Right atrium auricular region (tissue), 2 donors: ENCODE measurements around the gene GPC6. TPM values are rescaled to one million over a fixed set of nuclear protein-coding genes. Genes with fewer than 3 reads are reported as not detected.

Experiments
- DNase-seq: peaks from one replicate; pipeline ENCODE4 v3.0.0-alpha.2; 2019; ENCODE audit warnings: low spot score
- H3K27ac ChIP-seq, 2 donors: fragments of 200-600 bp; sonication (generic); 1 replicate in 1 of 2; 2 replicates in 1 of 2; pipeline ENCODE4 v1.5.1; 2016 to 2019
- H3K27me3 ChIP-seq, 2 donors: fragments of 200-600 bp; sonication (generic); one replicate each; pipeline versions ENCODE4 v1.5.1 to v1.6.0; 2017 to 2019
- H3K36me3 ChIP-seq: fragments of 200-600 bp; sonication (generic); one replicate; pipeline ENCODE4 v1.5.1; 2016
- H3K4me1 ChIP-seq, 2 donors: fragments of 200-600 bp; sonication (generic); one replicate each; pipeline versions ENCODE4 v1.5.1 to v1.6.0; 2017 to 2019
- H3K4me3 ChIP-seq, 2 donors: fragments of 200-600 bp; sonication (generic); 1 replicate in 1 of 2; 2 replicates in 1 of 2; pipeline ENCODE4 v1.5.1; 2017 to 2019; ENCODE audit warnings: mild to moderate bottlenecking in 1 of 2, moderate library complexity in 1 of 2
- H3K9me3 ChIP-seq, 2 donors: fragments of 200-600 bp; sonication (generic); one replicate each; pipeline ENCODE4 v1.5.1; 2019
- total RNA-seq, 2 donors: library from RNA; depleted of rRNA; stranded (reverse); fragments of >200 nt; gene quantifications; one replicate each; pipeline ENCODE4 v1.1.0, GENCODE V29; 2016
- TF ChIP-seq, protein P1 (sequence below), 2 donors: fragments of 200-600 bp; sonication (generic); IDR thresholded peaks; one replicate each; pipeline ENCODE4 v1.5.1; 2019; ENCODE audit warnings: antibody characterized with exemption in 2 of 2

Gene GPC6
- total RNA-seq, 2 donors from 2014 or later: 1.3 to 3.8 TPM

DNA sequence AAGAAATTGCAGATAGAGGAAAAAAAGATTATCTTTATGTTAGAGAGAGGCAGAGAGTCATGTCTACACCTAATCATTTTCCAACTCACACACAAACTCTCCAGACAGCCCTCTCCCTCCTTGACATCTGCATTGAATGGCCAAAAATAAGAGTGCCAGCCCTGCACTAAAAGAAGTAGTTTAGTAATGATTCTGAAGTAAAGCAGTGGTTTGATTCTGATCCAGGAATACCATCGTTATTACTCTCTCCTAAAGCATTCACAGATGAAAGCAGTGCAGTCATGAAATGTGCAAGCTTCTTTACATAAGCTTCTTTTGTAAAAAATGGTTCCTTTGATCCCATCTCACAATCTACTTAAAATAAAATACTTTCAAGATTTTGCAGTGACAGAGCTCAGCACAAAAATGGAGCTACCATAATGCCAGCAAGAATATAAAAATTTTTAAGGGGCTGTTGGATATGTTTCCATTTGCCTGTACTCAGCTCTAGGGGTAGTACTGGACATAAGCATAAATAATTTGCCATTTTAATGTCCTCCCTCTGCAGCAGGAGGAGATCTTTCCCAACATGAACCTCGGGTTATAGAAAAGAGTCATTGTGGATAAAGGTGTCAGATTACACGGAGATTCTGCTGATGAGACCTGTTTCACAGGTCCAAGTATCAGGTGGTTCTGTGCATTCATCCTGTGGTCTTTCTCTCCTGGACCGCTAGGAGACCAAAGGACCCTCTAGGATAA lies 846.6 kb downstream of the GPC6 start:
- Histone ChIP-seq H3K27me3 (no peaks in the 10 kb centered on the region), H3K9me3 (peaks cover 0 to 23% of the 10 kb centered on the region in 2 donors), H3K4me3 (no peak overlapping the region), H3K4me1 (no peaks in the 10 kb centered on the region), H3K27ac (no peak overlapping the region), H3K36me3 (no peaks in the 10 kb centered on the region)
- no peak for DNase-seq
- TF ChIP-seq, protein P1, sequence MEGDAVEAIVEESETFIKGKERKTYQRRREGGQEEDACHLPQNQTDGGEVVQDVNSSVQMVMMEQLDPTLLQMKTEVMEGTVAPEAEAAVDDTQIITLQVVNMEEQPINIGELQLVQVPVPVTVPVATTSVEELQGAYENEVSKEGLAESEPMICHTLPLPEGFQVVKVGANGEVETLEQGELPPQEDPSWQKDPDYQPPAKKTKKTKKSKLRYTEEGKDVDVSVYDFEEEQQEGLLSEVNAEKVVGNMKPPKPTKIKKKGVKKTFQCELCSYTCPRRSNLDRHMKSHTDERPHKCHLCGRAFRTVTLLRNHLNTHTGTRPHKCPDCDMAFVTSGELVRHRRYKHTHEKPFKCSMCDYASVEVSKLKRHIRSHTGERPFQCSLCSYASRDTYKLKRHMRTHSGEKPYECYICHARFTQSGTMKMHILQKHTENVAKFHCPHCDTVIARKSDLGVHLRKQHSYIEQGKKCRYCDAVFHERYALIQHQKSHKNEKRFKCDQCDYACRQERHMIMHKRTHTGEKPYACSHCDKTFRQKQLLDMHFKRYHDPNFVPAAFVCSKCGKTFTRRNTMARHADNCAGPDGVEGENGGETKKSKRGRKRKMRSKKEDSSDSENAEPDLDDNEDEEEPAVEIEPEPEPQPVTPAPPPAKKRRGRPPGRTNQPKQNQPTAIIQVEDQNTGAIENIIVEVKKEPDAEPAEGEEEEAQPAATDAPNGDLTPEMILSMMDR (IDR thresholded peaks at IDR 0.05): no peak

DNA sequence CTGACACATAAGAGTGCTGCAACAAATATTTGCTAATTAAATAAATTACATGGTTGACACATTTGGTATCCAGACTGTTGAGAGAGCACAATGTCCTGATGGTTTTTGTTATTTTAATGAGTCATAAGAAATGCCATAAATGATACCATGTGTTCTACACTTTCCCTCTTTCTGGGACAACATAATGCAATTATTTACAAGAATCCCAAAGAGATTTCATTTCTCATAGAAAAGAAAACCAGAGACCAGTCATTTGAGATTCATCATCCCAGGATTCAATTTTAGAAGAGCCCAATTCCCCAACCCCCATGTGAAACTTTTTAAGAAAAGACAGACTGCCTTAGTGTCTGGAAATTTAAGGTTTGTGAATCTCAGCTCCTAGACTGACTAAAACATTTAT lies 853.3 kb downstream of the GPC6 start:
- no peaks in the 10 kb centered on the region for H3K27me3 ChIP-seq
- no peak overlapping the region for H3K4me3 ChIP-seq
- TF ChIP-seq, protein P1 (IDR thresholded peaks at IDR 0.05): no peak
- no peak overlapping the region for H3K27ac ChIP-seq
- no peaks in the 10 kb centered on the region for H3K4me1 ChIP-seq
- H3K9me3 ChIP-seq: peaks cover 0 to 23% of the 10 kb centered on the region in 2 donors
- no peaks in the 10 kb centered on the region for H3K36me3 ChIP-seq
- no peak for DNase-seq

DNA sequence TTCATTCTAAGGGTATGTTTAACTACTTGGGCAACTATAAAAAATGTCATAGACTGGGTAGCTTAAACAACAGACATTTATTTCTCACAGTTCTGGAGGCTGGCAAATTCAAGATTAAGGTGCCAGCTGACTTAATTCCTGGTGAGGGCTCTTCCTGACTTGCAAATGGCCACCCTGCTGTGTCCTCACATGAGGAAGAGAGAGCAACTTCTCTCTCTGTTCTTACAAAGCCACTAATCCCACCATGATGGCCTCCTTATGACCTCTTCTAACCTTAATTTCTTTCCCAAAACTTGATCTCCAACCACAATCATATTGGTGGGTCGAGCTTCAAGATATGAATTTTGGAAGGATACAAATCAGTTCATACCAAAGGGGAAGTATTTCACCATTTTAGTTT lies 853.9 kb downstream of the GPC6 start:
- H3K9me3 ChIP-seq: peaks cover 0 to 23% of the 10 kb centered on the region in 2 donors
- no peak for DNase-seq
- no peak overlapping the region for H3K4me3 ChIP-seq
- TF ChIP-seq, protein P1 (IDR thresholded peaks at IDR 0.05): no peak
- H3K27ac ChIP-seq: no peak overlapping the region
- H3K36me3 ChIP-seq: no peaks in the 10 kb centered on the region
- H3K27me3 ChIP-seq: no peaks in the 10 kb centered on the region
- H3K4me1 ChIP-seq: no peaks in the 10 kb centered on the region

DNA sequence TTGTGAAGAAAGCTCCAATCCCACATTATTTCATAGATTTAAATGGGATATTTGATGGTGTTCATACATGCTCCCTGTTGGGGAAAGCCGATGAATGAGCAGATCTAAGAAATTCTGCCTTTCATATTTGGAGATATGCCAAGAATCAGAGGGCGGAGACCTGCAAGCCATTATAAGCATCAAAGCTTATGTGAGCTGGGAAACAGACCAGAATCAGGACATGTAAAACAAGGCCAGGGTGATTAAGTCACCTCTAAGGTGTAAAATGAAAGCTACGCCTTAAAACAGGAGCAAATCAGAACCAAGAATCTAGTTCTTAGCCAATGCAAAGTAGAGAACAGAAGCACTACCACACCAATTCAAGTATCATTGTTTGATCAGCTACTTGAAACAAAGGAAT lies 860.5 kb downstream of the GPC6 start:
- TF ChIP-seq, protein P1 (IDR thresholded peaks at IDR 0.05): no peak
- Histone ChIP-seq H3K27ac (no peak overlapping the region), H3K4me1 (no peaks in the 10 kb centered on the region), H3K4me3 (no peak overlapping the region), H3K9me3 (no peaks in the 10 kb centered on the region), H3K36me3 (no peaks in the 10 kb centered on the region), H3K27me3 (no peaks in the 10 kb centered on the region)
- no peak for DNase-seq

DNA sequence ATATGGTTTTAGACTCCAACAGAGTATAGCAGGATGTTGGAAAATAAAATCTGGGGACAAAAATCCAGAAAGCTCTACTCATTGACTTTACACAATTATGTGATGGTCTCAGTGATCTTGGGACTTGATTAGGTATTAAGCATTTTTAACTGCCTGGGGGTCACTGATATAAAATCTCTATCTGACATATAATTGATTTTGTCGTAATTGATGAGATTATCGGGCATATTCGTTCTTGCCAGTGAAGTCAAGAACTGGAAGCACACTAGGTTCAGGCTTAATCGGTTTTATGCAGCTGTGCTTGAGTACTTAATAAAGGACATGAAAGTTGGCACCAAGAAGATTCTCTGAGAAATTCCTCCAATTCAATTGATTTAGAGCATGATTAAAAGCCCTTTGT lies 862.1 kb downstream of the GPC6 start:
- no peak for DNase-seq
- Histone ChIP-seq H3K27ac (no peak overlapping the region), H3K9me3 (peaks cover 4 to 8% of the 10 kb centered on the region in 2 donors), H3K4me1 (no peaks in the 10 kb centered on the region), H3K27me3 (no peaks in the 10 kb centered on the region), H3K4me3 (no peak overlapping the region), H3K36me3 (no peaks in the 10 kb centered on the region)
- TF ChIP-seq, protein P1 (IDR thresholded peaks at IDR 0.05): no peak
